Measurements from ENCODE around the gene KRTAP19-5.

The KRTAP19-5 gene

DNA sequence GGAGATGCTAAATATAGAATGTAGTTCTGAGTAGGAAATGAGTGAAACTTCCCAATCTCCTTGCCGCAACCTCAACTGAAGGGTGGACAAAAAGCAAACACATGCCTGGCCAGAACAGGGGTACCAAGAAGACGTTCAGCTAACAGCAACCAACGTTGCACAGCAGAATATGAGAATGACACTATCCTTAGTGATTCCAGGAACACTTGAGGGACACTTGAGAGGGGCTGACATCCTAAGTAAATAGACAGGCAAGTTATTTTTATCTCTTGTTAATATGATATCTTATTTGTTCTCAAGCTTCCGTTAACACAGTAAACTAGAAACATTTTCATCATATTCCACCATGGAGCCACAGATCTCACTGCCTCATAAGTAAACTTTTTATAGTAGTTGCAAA lies 22.7 kb downstream of the KRTAP19-5 start:
- no peak for TF ChIP-seq FOXP2 (optimal IDR thresholded peaks at IDR 0.05; ENCODE audit: borderline replicate concordance, extremely low read depth, extremely low read length, insufficient read depth)
- TF ChIP-seq POLR2AphosphoS5 (IDR thresholded peaks at IDR 0.05; ENCODE audit: low read depth, low read length) = no peak
- TF ChIP-seq SIN3A (IDR thresholded peaks at IDR 0.05; ENCODE audit: borderline replicate concordance, insufficient read depth, low read length) = no peak

DNA sequence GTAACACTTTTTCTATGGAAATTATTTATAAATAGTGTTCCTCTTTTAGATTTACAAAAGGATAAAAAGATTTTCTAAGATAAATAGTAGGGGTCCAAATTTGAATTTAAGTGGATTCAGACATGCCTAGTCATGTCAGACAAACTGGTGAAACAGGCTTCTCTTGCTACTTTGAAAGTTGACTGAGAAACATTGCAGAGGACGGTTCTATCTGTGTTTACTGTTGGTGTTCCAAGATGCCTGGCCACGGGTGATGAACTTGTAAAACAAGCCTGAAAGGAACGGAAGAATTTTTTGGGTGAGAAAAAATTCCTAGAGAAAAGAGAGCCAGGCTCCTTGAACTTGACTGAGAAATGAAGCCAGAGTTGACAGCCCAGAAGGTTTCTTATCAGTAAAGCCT lies 23.9 kb downstream of the KRTAP19-5 start:
- TF ChIP-seq FOXP2 (optimal IDR thresholded peaks at IDR 0.05; ENCODE audit: borderline replicate concordance, extremely low read depth, extremely low read length, insufficient read depth) (no peak), TAF1 (IDR thresholded peaks at IDR 0.05; ENCODE audit: borderline replicate concordance, insufficient read depth, low read length) (no peak), POLR2AphosphoS5 (IDR thresholded peaks at IDR 0.05; ENCODE audit: low read depth, low read length) (no peak), SIN3A (IDR thresholded peaks at IDR 0.05; ENCODE audit: borderline replicate concordance, insufficient read depth, low read length) (no peak)
- TF ChIP-seq, protein P1, sequence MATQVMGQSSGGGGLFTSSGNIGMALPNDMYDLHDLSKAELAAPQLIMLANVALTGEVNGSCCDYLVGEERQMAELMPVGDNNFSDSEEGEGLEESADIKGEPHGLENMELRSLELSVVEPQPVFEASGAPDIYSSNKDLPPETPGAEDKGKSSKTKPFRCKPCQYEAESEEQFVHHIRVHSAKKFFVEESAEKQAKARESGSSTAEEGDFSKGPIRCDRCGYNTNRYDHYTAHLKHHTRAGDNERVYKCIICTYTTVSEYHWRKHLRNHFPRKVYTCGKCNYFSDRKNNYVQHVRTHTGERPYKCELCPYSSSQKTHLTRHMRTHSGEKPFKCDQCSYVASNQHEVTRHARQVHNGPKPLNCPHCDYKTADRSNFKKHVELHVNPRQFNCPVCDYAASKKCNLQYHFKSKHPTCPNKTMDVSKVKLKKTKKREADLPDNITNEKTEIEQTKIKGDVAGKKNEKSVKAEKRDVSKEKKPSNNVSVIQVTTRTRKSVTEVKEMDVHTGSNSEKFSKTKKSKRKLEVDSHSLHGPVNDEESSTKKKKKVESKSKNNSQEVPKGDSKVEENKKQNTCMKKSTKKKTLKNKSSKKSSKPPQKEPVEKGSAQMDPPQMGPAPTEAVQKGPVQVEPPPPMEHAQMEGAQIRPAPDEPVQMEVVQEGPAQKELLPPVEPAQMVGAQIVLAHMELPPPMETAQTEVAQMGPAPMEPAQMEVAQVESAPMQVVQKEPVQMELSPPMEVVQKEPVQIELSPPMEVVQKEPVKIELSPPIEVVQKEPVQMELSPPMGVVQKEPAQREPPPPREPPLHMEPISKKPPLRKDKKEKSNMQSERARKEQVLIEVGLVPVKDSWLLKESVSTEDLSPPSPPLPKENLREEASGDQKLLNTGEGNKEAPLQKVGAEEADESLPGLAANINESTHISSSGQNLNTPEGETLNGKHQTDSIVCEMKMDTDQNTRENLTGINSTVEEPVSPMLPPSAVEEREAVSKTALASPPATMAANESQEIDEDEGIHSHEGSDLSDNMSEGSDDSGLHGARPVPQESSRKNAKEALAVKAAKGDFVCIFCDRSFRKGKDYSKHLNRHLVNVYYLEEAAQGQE (IDR thresholded peaks at IDR 0.05; ENCODE audit: insufficient read depth in 1 of 2, low read depth in 2 of 2, low read length in 2 of 2) = no peak

GRCh38 chr21:30468900-30469714 lies 32.8 kb downstream of the KRTAP19-5 start:
- TF ChIP-seq TAF1 (IDR thresholded peaks at IDR 0.05; ENCODE audit: borderline replicate concordance, insufficient read depth, low read length) = no peak
- TF ChIP-seq, protein P1 (IDR thresholded peaks at IDR 0.05; ENCODE audit: insufficient read depth in 1 of 2, low read depth in 2 of 2, low read length in 2 of 2) = no peak
- no peak for TF ChIP-seq FOXP2 (optimal IDR thresholded peaks at IDR 0.05; ENCODE audit: borderline replicate concordance, extremely low read depth, extremely low read length, insufficient read depth)
- TF ChIP-seq SIN3A (IDR thresholded peaks at IDR 0.05; ENCODE audit: borderline replicate concordance, insufficient read depth, low read length) = no peak
- TF ChIP-seq POLR2AphosphoS5 (IDR thresholded peaks at IDR 0.05; ENCODE audit: low read depth, low read length) = no peak

DNA sequence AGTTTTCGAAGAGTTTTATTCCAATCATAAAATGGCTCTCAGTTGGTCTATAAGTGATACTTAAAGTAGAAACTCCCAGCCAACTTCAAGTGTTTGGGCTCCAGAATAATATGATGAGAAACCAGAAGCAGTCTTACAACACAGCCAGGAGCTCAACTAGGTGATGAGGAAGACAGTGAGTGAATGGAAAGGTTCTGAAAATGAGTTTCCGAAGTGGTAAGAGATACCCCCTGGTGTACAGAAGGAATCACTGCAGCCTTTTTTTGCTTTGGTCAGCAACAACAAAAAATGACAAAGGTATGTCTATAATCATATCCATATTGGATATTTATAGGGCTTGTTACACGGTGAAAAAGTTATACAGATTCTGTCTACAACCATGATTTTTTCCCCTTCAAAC lies 38.2 kb downstream of the KRTAP19-5 start:
- TF ChIP-seq TAF1 (IDR thresholded peaks at IDR 0.05; ENCODE audit: borderline replicate concordance, insufficient read depth, low read length) = no peak
- TF ChIP-seq FOXP2 (optimal IDR thresholded peaks at IDR 0.05; ENCODE audit: borderline replicate concordance, extremely low read depth, extremely low read length, insufficient read depth) = no peak
- TF ChIP-seq POLR2AphosphoS5 (IDR thresholded peaks at IDR 0.05; ENCODE audit: low read depth, low read length) = no peak
- TF ChIP-seq, protein P1 (IDR thresholded peaks at IDR 0.05; ENCODE audit: insufficient read depth in 1 of 2, low read depth in 2 of 2, low read length in 2 of 2) = no peak
